Activated CD8-positive, alpha-beta T cell treated with anti-CD3 and anti-CD28 coated beads for 36 hours (primary cell): ENCODE measurements around the gene MMP2. TPM values are rescaled to one million over a fixed set of nuclear protein-coding genes. Genes with fewer than 3 reads are reported as not detected.

ENCODE experiments used
- ATAC-seq: fragments of 200-7000 bp; cut with Tn5 transposase; one replicate; pipeline ENCODE4 v1.10.0; 2021; ENCODE audit warnings: mild to moderate bottlenecking, moderate library complexity
- CTCF ChIA-PET: fragments of 350-600 bp; sonication (Branson Sonifier 250); formaldehyde crosslinking; loops from one replicate; lab custom pipeline; 2021; ENCODE audit warnings: antibody characterized with exemption; lab: Charles Lee
- POLR2A ChIA-PET: fragments of 350-600 bp; sonication (Branson Sonifier 250); formaldehyde crosslinking; loops from one replicate; lab custom pipeline; 2021; ENCODE audit warnings: antibody characterized with exemption; lab: Charles Lee
- DNase-seq: peaks from one replicate; pipeline ENCODE4 v3.0.0-alpha.2; 2020
- H3K27ac Mint-ChIP-seq: one replicate; pipeline ENCODE4 v1.8.0; 2021; ENCODE audit warnings: mild to moderate bottlenecking, mixed read lengths
- H3K27me3 Mint-ChIP-seq: one replicate; pipeline ENCODE4 v1.8.0; 2021; ENCODE audit warnings: mixed read lengths
- H3K36me3 Mint-ChIP-seq: one replicate; pipeline ENCODE4 v1.8.0; 2021; ENCODE audit warnings: low read depth, mixed read lengths
- H3K4me1 Mint-ChIP-seq: one replicate; pipeline ENCODE4 v1.8.0; 2021; ENCODE audit warnings: low read depth, mixed read lengths
- H3K4me3 Mint-ChIP-seq: one replicate; pipeline ENCODE4 v1.8.0; 2021; ENCODE audit warnings: mild to moderate bottlenecking, moderate library complexity, mixed read lengths
- H3K9me3 Mint-ChIP-seq: one replicate; pipeline ENCODE4 v1.8.0; 2021; ENCODE audit warnings: mixed read lengths
- intact Hi-C: fragments of 100-400 bp; cut with micrococcal nuclease; formaldehyde crosslinking; loops from one replicate; pipeline ENCODE4 v1.10.0; 2022
- total RNA-seq, 2 experiments: library from RNA; stranded (reverse); gene quantifications; one replicate each; pipeline ENCODE4 v1.2.3, GENCODE V29; 2021
- TF ChIP-seq, protein P1 (sequence below): fragments of 200-600 bp; IDR thresholded peaks from one replicate; pipeline ENCODE4 v1.8.0; 2022; ENCODE audit warnings: antibody characterized with exemption, mild to moderate bottlenecking

MMP2 gene
- not detected for total RNA-seq

DNA sequence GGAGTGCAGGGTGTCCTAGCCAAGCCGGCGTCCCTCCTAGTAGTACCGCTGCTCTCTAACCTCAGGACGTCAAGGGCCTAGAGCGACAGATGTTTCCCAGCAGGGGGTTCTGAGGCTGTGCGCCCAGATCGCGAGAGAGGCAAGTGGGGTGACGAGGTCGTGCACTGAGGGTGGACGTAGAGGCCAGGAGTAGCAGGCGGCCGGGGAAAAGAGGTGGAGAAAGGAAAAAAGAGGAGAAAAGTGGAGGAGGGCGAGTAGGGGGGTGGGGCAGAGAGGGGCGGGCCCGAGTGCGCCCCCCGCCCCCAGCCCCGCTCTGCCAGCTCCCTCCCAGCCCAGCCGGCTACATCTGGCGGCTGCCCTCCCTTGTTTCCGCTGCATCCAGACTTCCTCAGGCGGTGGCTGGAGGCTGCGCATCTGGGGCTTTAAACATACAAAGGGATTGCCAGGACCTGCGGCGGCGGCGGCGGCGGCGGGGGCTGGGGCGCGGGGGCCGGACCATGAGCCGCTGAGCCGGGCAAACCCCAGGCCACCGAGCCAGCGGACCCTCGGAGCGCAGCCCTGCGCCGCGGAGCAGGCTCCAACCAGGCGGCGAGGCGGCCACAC is at the start of gene MMP2:
TSS of gene MMP2 (plus strand) at position 372 of the 603 bp plus-strand sequence. CDS start 282 bp downstream, outside the sequence.
- ChIA-PET POLR2A (no interaction called here), CTCF (no interaction called here)
- ATAC-seq (no peak), DNase-seq (no peak)
- Mint-ChIP-seq H3K27me3 (peaks cover 31% of the 10 kb centered on the region), H3K36me3 (no peaks in the 10 kb centered on the region), H3K9me3 (no peaks in the 10 kb centered on the region), H3K4me1 (no peaks in the 10 kb centered on the region), H3K27ac (no peak within 1 kb of the TSS), H3K4me3 (no peak within 1 kb of the TSS)
- intact Hi-C loops, result no loop called here
- TF ChIP-seq, protein P1, sequence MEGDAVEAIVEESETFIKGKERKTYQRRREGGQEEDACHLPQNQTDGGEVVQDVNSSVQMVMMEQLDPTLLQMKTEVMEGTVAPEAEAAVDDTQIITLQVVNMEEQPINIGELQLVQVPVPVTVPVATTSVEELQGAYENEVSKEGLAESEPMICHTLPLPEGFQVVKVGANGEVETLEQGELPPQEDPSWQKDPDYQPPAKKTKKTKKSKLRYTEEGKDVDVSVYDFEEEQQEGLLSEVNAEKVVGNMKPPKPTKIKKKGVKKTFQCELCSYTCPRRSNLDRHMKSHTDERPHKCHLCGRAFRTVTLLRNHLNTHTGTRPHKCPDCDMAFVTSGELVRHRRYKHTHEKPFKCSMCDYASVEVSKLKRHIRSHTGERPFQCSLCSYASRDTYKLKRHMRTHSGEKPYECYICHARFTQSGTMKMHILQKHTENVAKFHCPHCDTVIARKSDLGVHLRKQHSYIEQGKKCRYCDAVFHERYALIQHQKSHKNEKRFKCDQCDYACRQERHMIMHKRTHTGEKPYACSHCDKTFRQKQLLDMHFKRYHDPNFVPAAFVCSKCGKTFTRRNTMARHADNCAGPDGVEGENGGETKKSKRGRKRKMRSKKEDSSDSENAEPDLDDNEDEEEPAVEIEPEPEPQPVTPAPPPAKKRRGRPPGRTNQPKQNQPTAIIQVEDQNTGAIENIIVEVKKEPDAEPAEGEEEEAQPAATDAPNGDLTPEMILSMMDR, result no peak

- ATAC-seq (no peak), DNase-seq (no peak)
- Mint-ChIP-seq H3K27me3 (peaks cover 8% of the 10 kb centered on the region), H3K4me1 (no peaks in the 10 kb centered on the region), H3K27ac (no peak overlapping the region), H3K9me3 (no peaks in the 10 kb centered on the region), H3K36me3 (no peaks in the 10 kb centered on the region), H3K4me3 (no peak overlapping the region)
- TF ChIP-seq, protein P1, result no peak
- POLR2A ChIA-PET, result no interaction called here
- intact Hi-C loops, result no loop called here
- CTCF ChIA-PET, result no interaction called here
Observed at GRCh38 chr16:55433030-55433429, 46.0 kb upstream of the MMP2 start.

GRCh38 chr16:55433535-55433934 is 45.5 kb upstream of the MMP2 start:
- ATAC-seq (no peak), DNase-seq (no peak)
- no peaks in the 10 kb centered on the region for H3K9me3 Mint-ChIP-seq
- TF ChIP-seq, protein P1, result no peak
- no peaks in the 10 kb centered on the region for H3K36me3 Mint-ChIP-seq
- no peak overlapping the region for H3K27ac Mint-ChIP-seq
- H3K27me3 Mint-ChIP-seq, result peaks cover 8% of the 10 kb centered on the region
- intact Hi-C loops, result no loop called here
- no peak overlapping the region for H3K4me3 Mint-ChIP-seq
- ChIA-PET POLR2A (no interaction called here), CTCF (no interaction called here)
- no peaks in the 10 kb centered on the region for H3K4me1 Mint-ChIP-seq

- H3K9me3 Mint-ChIP-seq, result no peaks in the 10 kb centered on the region
- TF ChIP-seq, protein P1, result no peak
- no peak for ATAC-seq
- intact Hi-C loops, result no loop called here
- H3K27me3 Mint-ChIP-seq, result peaks cover 8% of the 10 kb centered on the region
- no peak overlapping the region for H3K27ac Mint-ChIP-seq
- H3K36me3 Mint-ChIP-seq, result no peaks in the 10 kb centered on the region
- no peaks in the 10 kb centered on the region for H3K4me1 Mint-ChIP-seq
- POLR2A ChIA-PET, result no interaction called here
- no peak overlapping the region for H3K4me3 Mint-ChIP-seq
- CTCF ChIA-PET, result no interaction called here
- no peak for DNase-seq
Observed at GRCh38 chr16:55434000-55434399, 45.0 kb upstream of the MMP2 start.

- ATAC-seq (no peak), DNase-seq (no peak)
- H3K27me3 Mint-ChIP-seq, result peaks cover 10% of the 10 kb centered on the region
- H3K36me3 Mint-ChIP-seq, result no peaks in the 10 kb centered on the region
- CTCF ChIA-PET, result no interaction called here
- POLR2A ChIA-PET, result no interaction called here
- TF ChIP-seq, protein P1, result no peak
- no peak overlapping the region for H3K27ac Mint-ChIP-seq
- no peaks in the 10 kb centered on the region for H3K4me1 Mint-ChIP-seq
- intact Hi-C loops, result no loop called here
- H3K9me3 Mint-ChIP-seq, result no peaks in the 10 kb centered on the region
- H3K4me3 Mint-ChIP-seq, result no peak overlapping the region
Observed at GRCh38 chr16:55435387-55435786, 43.6 kb upstream of the MMP2 start.
